Panc1 (cell line): ENCODE data around the gene MRPL10.

Experiments used
- CTCF ChIP-seq: fragments of 450-650 bp; IDR thresholded peaks from 2 replicates; pipeline ENCODE4 v1.5.1; 2017; ENCODE audit warnings: mild to moderate bottlenecking
- POLR2AphosphoS5 ChIP-seq: IDR thresholded peaks from 2 replicates; pipeline ENCODE4 v1.6.1; 2012; ENCODE audit warnings: mild to moderate bottlenecking, low read depth, low read length, moderate library complexity
- REST ChIP-seq, 2 experiments: IDR thresholded peaks; 2 replicates each; pipeline ENCODE4 v1.6.1; 2011 to 2012; ENCODE audit warnings: low read depth in 2 of 2, control low read depth in 1 of 2, low read length in 1 of 2, mild to moderate bottlenecking in 1 of 2, moderate library complexity in 1 of 2; ENCODE audit not compliant: insufficient read depth in 1 of 2
- SIN3A ChIP-seq: IDR thresholded peaks from 2 replicates; pipeline ENCODE4 v1.6.1; 2012; ENCODE audit warnings: low read depth, mild to moderate bottlenecking, low read length, moderate library complexity, borderline replicate concordance; ENCODE audit not compliant: insufficient read depth

GRCh38 chr17:47804461-47804860 lies 26.9 kb downstream of the MRPL10 start:
- TF ChIP-seq CTCF: no peak
- no peak for TF ChIP-seq POLR2AphosphoS5
- no peak for TF ChIP-seq REST (IDR thresholded peaks at IDR 0.05; ENCODE audit: insufficient read depth in 1 of 2, low read depth in 2 of 2, low read length in 1 of 2)
- TF ChIP-seq SIN3A: no peak
